Measurements from ENCODE around the gene DPYD.

Gene DPYD

DNA sequence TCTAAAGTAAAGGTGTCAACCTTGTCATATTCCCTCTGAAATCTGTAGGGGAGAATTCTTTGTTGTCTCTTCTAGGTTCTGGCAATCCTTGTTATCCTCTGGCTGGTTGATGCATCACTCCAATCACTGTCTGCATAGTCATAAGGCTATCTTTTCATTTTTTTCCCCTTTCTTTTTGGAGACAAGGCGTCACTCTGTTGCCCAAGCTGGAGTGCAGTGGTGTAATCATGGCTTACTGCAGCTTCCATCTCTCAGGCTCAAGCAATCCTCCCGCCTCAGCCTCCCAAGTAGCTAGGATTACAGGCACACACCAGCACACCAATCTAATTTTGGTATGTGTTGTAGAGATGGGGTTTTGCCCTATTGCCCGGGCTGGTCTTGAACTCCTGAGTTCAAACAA lies 12.9 kb downstream of the DPYD start:
- no peak for DNase-seq (ENCODE audit: low read depth in 2 of 2, low spot score in 1 of 2)

DNA sequence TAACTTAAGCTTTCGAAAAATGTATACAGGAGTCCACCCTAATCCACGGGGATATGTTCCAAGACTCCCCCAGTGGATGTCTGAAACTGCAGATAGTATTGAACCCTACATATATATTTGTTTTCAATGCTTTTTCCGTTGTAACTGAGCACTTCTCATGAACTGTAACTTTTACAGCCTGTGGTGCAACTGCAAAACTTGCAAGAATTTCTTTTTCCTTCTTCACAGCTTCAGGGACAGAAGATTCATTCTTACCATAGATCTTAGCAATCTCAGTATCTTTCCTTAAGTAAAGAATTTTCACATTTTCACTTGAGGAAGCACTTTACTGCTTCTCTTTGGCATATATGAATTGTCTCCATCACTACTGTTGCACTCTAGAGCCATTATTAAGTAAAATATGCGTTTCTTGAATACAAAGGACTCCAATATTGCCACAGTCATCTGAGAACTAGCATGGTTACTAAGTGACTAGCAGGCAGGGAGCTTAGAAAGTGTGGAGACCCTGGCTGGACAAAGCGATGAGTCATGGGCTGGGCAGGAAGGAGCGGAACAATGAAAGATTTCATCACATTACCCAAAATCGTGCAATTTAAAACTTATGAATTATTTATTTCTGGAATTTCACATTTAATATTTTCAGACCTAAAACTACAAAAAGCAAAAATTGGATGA lies 14.1 kb downstream of the DPYD start:
- no peak for DNase-seq (ENCODE audit: low read depth in 2 of 2, low spot score in 1 of 2)

DNA sequence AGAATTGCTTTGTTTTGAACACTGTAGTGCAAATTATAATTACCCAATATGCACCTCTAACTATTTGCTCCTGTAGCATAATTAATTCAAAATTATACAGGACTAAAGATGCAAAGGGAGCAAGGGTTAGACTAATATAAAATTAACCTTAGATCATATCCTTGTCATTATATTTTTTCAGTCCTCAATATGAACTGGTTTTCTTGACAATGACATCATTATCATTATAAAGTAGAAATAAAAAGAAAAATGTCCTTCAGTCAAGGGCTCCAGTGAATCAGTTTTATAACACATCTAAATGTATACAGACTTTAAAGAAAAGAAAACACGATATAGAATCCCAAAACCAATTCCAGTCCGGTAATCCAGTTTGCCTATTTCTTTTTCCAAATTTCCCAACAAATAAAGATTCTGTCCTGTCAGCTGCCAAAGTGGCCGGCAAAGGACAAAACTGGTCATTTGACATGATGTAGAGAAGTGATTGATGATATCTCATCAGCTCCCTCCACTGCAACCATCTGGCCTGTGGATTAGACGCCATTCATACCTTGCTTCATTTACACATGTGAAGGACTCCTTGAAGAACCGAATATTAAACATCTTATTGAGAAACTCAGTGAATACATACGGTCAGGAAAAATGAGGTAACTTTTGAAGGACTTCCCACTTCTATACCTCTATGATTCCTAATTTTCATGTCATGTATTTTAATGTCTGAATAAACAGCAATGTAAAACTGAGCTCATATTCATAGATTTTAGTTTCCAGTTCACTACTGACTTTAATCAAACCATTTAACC lies 15.5 kb downstream of the DPYD start:
- DNase-seq (ENCODE audit: low read depth in 2 of 2, low spot score in 1 of 2): no peak

DNA sequence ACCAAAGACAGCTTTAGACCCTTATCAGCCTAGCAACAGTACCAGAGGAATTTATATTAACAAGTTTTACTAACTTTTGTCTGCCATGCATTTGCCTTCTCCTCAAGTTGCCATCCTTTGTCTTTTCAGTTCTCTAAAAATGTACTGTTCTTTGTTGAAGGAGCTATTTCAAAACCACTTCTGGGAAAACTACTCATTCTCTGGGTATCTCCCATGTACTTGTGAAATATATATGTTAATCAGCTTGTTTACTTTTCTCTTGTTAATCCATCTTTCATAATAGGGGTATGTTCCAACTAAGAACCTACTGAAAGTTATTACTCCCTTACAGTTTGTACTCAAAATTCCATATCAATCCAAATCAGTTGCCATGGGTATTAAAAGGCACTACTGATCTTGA lies 16.3 kb downstream of the DPYD start:
- DNase-seq (ENCODE audit: low read depth in 2 of 2, low spot score in 1 of 2): no peak

DNA sequence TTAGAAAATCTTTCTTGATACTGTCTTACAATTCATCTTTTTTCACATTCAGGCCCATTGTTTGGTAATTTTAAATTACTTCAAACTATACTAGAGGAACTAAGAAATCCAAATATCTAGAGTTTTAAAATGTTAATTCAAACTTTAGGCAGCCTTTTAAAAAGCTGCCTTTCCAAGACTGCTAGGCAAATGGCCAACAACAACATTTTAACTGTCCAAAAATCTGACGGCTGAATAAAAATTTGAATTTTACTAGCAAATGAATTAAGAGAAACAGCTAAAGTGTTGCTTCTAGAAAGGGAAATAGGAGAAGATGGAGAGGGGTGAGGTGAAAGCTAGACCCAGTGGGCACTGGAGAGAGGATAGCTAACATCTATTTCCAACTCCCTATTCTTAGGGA lies 17.2 kb downstream of the DPYD start:
- DNase-seq (ENCODE audit: low read depth in 2 of 2, low spot score in 1 of 2): no peak

DNA sequence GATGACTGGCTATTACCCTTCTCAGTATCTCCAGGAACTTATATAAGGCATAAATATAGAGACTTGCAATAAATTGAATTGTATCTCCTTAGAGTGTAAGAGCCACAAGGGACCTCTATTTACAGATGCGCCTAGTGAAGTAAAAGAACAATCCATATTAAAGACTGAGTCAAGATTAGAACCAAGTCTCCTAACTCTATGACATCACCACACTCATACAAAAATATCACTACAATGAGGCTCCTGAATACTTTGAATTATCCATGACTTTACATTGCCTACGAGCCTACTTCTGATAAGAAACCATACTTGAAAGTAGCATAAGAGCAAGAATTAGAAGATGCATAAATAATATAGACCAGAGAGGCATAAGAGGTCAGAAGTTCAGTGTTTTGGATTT lies 18.8 kb downstream of the DPYD start:
- no peak for DNase-seq (ENCODE audit: low read depth in 2 of 2, low spot score in 1 of 2)

DNA sequence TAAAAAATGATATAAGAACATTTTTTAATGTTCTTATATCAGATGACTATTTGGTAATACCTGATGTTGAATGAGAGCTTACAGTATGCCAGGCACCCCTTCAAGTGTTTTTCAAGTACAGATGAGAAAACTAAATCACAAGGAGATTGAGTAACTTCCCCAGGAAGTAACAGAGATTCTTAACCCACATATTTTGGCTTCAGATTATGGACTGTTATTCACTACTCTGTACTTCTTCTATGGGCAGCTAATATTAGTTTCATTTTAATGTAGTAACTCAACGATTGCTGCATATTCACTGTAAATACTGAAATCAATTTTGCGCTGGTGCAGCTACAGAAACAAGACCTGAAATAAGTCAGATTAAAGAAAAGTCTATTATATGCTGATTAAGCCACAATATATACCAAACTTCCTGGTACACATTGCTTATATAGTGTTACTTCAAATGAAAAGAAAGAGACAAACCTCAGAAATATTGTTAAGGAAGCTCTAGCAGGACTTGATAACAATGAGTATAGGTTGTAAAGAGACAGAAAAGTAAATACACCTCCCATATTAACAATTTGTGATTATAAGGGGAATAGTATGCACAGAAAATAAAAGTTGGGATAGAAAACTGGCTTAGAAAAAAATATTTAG lies 19.7 kb downstream of the DPYD start:
- DNase-seq (ENCODE audit: low read depth in 2 of 2, low spot score in 1 of 2): no peak

DNA sequence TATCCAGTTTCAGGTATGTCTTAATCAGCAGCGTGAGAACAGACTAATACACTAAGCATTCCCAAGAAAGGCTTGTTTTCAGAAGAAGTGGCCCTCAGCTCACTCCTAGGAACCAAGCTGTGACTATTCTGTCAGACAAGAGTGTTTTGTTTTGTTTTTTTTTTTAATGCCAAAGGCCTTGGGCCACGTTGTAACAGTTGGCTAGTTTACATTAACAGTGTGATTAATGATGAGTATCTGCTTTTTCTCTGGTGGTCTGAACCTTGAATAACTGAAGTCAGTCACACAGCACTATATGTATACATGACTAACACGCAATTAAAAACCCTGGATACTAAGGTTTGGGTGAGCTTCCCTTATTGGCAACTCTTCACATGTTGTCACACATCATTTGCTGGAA lies 21.9 kb downstream of the DPYD start:
- no peak for DNase-seq (ENCODE audit: low read depth in 2 of 2, low spot score in 1 of 2)

DNA sequence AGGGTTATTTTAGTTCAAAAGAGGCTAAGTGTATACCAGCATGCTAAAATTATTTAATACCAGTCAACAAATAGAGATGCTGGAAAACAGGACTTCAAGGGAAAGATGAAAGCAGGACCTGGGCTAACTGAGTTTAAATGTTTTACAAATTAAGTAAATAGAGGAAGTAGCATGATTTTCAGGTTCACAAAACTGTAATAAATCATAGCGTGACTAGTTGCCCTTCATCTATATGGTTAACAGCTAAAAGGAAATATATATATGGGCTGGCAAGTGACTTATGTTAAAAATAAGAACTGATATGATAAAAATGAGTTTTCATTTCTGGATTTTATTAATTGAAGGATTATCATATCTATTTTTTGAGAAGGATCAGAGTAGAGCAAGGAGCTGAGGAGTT lies 25.6 kb downstream of the DPYD start:
- no peak for DNase-seq (ENCODE audit: low read depth in 2 of 2, low spot score in 1 of 2)

DNA sequence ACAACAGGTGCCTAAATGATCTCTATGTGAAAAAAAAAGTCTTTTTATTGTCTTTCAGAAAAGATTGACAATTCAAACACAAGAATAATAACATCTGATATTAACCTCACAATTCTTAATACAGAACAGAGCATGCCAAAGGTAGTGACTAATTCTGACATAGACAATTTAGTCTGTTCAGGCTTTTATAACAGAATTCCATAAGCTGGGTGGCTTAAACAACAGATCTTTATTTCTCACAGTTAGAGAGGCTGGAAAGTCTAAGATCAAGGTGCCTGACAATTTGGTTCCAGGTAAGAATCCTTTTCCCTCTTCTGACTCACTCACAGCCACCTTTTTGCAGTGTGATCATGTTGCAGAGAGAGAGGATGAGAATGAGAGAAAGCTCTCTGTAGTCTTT lies 27.0 kb downstream of the DPYD start:
- no peak for DNase-seq (ENCODE audit: low read depth in 2 of 2, low spot score in 1 of 2)

DNA sequence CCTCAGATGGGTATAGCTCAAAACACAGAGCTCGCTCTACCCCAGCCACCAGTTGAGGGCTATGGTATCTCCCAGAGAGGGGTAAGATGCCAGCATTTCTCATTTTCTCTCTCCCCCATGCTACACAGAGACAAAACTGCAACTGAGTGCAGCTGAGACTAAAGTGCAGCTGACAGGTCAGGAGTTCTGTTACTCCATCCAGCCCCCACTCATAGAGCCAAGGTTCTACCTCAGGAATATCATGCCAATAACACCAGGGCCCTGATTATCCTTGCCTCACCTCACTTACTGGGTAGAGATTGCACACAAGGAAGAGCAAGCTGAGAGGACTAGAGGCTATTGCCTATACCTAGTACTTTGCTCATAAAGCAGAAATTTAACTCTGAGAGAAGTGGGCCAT lies 34.6 kb downstream of the DPYD start:
- no peak for DNase-seq (ENCODE audit: low read depth in 2 of 2, low spot score in 1 of 2)

DNA sequence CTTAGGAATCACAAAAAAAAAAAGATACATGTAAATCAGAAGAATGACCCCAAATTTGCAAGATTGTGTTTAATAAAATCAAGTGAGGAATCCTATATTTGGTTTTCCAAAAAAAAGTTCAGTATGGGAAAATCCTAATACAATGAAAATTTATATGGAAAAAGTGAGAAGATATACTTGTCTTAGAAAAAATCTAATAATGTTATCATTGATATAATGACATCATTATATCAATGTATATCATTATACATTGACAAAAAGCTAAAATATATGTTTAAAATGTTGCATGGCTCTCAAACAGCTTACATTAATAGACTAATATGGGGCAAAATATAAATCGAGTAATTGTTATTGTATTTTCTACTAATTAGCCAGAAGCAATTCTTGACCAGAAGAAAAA lies 37.0 kb downstream of the DPYD start:
- DNase-seq (ENCODE audit: low read depth in 2 of 2, low spot score in 1 of 2): no peak

DNA sequence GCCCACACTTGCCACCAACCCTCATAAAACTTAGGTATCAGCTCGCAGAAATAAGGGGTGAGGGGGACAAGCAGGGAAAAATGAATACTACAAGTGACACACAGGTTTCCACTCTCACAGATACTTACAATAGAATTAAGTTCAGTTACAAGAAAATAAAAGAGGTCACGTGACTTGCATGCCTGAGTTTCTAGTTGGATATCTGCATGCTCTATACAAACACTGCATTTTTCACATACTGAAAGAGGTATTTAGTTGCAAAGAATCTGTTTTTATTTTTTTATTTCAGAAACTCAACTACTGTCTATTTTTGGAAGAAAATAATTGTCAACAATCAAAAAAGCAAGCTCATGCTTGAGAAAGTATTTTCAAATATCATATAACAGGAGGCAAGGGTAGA lies 43.5 kb downstream of the DPYD start:
- DNase-seq (ENCODE audit: low read depth in 2 of 2, low spot score in 1 of 2): no peak

DNA sequence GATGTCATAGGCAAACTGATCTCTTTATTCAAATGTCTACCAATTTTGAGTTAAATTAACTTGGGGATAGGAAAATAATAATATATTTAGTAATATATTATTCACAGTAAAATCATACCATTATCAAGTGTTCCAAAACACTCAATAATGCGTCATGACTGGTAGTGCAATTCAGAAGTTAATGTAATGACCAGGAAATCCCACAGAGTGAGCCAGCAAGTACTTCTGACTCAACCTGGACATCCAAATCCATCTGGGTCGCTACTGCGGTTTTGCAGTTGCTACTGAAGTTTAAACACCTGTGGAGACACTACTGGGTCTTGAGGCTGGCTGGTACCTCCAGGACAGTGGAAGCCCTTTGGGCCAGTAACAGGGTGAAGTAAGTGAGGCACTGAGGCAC lies 44.8 kb downstream of the DPYD start:
- no peak for DNase-seq (ENCODE audit: low read depth in 2 of 2, low spot score in 1 of 2)

DNA sequence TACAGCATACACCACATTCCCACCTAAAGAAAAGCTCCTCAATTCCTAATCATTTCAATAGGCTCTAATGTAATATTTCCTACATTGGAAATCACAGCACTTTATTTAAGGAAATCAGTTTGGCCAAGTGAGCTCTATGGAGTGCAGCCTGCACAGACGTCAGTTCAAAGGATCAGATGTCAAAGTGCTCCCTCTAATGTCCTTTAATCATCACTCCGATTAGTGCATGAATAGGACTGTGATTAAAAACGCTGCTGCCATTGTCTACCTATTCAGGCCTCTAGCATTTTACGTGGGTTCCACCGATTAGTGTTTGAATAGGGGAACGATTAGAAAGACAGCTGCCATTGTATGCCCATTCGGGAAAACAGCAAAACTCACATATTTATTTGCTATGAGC lies 50.2 kb downstream of the DPYD start:
- DNase-seq (ENCODE audit: low read depth in 2 of 2, low spot score in 1 of 2): no peak

DNA sequence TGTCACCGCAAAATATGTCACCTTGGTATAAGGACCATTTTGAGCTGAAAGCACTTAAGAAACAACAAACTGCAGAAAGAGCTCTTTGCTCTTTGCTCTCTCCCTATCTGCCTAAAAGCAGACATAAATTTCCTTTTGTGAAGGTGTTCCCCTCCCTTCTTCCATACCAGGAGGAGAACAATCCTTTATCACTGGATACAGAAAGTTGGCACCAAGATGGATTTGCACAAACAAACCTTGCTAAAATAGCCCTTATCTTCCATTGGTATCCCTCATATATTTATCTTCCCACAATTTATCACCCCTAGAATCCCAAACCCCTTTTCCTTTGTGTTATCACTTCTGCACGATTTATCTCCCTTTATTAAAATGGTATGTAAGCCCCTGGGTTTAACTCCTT lies 51.4 kb downstream of the DPYD start:
- DNase-seq (ENCODE audit: low read depth in 2 of 2, low spot score in 1 of 2): no peak

DNA sequence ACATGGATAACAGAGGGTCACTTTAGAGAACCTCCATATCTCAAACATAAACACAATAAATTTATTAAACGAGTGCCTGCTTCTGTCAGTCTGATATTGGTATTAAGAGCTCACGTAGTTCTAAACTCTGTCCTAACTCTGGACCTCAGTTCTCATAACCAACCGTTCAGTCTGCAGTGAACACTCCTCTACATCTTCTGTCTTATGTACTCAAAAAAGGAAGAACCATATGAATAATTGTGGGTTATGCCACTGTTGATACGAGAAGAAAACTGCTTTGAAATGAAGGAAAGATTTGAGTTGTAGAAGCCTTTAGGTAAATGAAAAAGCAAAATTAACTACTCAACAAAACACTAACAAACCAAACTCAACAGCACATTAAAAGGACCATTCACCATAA lies 53.7 kb downstream of the DPYD start:
- DNase-seq (ENCODE audit: low read depth in 2 of 2, low spot score in 1 of 2): no peak

DNA sequence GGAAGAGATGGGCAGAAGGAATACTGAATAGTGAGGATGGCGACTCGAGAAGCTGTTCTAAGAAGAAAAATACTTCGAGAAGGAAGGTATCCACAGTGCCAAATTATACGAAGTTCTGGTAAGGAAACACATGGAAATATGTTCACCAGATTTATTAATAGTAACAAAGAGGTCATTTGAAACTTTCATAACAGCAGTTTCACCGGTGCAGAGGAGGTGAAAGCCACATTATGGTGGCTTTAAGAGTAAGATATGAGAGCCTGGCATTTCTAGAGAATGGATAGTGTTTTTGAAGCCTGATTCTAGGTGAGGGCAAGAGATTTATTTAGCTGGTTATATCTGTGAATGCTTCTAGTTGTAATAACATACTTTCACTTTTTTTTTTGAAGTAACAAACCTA lies 56.2 kb downstream of the DPYD start:
- no peak for DNase-seq (ENCODE audit: low read depth in 2 of 2, low spot score in 1 of 2)

DNA sequence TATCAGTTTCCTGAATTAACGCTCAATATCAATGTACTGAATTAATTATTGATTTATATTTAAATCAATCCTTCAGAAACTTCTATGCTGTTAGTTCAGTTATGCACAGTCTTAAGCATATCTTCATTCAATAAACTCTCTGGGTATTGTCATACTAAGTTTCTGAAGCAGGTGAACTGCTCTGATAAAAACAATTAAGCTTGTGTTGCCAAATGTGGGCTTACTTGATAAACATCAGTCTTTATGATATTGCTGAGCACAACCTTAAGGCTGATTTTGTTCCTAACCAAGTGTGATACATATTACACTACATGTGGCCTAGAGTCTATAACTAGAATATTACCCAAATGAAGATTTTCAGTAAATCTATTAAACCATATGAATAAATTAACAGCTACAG lies 67.6 kb downstream of the DPYD start:
- no peak for DNase-seq (ENCODE audit: low read depth in 2 of 2, low spot score in 1 of 2)

DNA sequence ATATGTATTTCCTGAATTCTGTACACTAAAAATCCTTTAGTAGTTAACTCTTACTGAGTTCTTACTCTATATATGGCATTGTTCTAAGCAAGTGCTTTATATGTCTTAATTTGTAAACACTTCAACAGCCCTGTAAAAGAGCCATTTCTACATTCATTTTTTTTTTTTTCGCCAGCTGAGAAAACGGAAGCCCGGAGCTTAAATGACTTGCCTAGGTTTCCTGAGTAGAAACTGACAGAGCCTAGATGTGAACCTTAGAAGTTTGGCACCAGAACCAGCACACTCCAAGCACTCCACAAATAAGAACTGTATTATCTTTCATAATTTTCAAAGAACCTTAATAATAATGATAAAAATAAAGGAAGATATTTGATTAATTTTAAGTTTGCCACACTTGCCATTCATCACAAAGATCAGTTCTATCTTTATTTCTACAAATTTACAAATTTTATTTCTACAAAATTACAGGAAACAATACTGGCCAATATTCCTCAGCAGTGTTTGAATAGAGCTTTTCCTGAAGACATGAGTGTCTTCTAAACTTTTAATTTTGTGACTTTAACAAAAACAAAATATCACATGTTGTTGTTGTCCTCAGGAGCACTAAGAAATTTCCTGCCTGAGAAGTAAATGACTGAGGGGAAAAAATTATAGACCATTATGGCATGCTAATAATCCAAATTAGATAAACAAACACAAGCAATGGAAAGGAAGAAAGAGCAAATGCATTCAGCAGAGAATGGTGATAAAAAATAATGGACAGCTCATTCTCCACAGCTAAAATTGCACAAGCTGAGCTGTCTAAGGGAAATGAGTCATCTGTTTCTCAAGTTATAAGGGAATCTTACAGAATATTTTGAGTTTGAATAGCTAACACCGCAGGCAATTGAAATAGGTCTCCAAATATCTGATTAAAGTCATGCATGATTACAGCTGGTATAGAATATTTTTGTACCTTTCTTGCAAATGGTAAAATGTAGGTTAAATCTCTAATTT lies 71.2 kb downstream of the DPYD start:
- DNase-seq (ENCODE audit: low read depth in 2 of 2, low spot score in 1 of 2): no peak

DNA sequence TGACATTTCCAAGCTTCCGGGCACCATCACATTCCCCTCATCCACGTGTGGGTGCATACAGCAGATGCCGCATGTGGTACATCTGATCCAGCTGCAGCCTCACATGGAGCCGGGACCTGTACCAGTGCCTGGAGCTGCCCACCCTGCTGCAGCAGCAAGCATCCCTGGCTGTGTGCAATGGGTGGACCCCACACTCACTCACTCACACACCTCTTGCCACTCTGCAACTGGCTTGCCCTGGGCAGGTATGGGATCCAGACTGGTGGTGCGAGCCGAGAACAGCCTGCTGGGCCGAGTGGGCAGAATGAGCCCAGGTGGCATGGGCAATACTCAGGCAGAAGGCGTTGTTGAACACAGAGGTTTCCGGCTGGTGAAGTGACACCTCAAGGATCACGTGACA lies 75.0 kb downstream of the DPYD start:
- DNase-seq (ENCODE audit: low read depth in 2 of 2, low spot score in 1 of 2): no peak

Measured in stimulated activated CD8-positive, alpha-beta memory T cell treated with anti-CD3 and anti-CD28 coated beads, Interleukin-4, amount 100 ng/mL, for 4 hours (primary cell).